Activated naive CD4-positive, alpha-beta T cell treated with anti-CD3 and anti-CD28 coated beads, Interleukin-2, amount 10 ng/mL, durations not matched to agents 7 days and 5 days (primary cell): ENCODE data around the gene HLA-DRB5.
"Not testable (repeated sequence)": the region's sequence is repeated elsewhere in the genome, so short reads cannot be mapped to it uniquely, and the experiment has no call there.

Source experiments
- CTCF ChIA-PET: fragments of 350-600 bp; sonication (Branson Sonifier 250); formaldehyde crosslinking; loops from one replicate; lab custom pipeline; 2021; ENCODE audit warnings: antibody characterized with exemption; lab: Charles Lee
- DNase-seq: peaks from one replicate; pipeline ENCODE4 v3.0.0-alpha.2; 2020
- H3K27ac Mint-ChIP-seq: one replicate; pipeline ENCODE4 v1.8.0; 2021; ENCODE audit warnings: mild to moderate bottlenecking, moderate library complexity, mixed read lengths
- H3K27me3 Mint-ChIP-seq: one replicate; pipeline ENCODE4 v1.8.0; 2021; ENCODE audit warnings: mild to moderate bottlenecking, mixed read lengths
- H3K36me3 Mint-ChIP-seq: one replicate; pipeline ENCODE4 v1.8.0; 2021; ENCODE audit warnings: mixed read lengths
- H3K4me1 Mint-ChIP-seq: one replicate; pipeline ENCODE4 v1.8.0; 2021; ENCODE audit warnings: mixed read lengths
- H3K4me3 Mint-ChIP-seq: one replicate; pipeline ENCODE4 v1.8.0; 2021; ENCODE audit warnings: mild to moderate bottlenecking, moderate library complexity, mixed read lengths
- H3K9me3 Mint-ChIP-seq: one replicate; pipeline ENCODE4 v1.8.0; 2021; ENCODE audit warnings: mixed read lengths

HLA-DRB5 gene

GRCh38 chr6:32529697-32530430 is at the start of gene HLA-DRB5:
Gene HLA-DRB5, minus strand, starts transcription at chr6:32530287. Its CDS starts 63 bp downstream, at chr6:32530224.
- H3K27ac Mint-ChIP-seq: peak within 1 kb of the TSS; percentile 51
- peaks cover 9% of the 10 kb centered on the region for H3K27me3 Mint-ChIP-seq
- H3K4me1 Mint-ChIP-seq: peaks cover 3% of the 10 kb centered on the region
- H3K4me3 Mint-ChIP-seq: peak within 1 kb of the TSS; percentile 57
- CTCF ChIA-PET: no interaction called here
- DNase-seq: peak; percentile 24
- H3K9me3 Mint-ChIP-seq: no peaks in the 10 kb centered on the region
- H3K36me3 Mint-ChIP-seq: no peaks in the 10 kb centered on the region

- Mint-ChIP-seq H3K27me3 (peaks cover 14% of the 10 kb centered on the region), H3K4me3 (no peak overlapping the region), H3K36me3 (peaks cover 3% of the 10 kb centered on the region), H3K9me3 (no peaks in the 10 kb centered on the region), H3K4me1 (peaks cover 12% of the 10 kb centered on the region), H3K27ac (no peak overlapping the region)
- CTCF ChIA-PET: no interaction called here
- DNase-seq: no peak
These were observed 48.9 kb upstream of the HLA-DRB5 start for GRCh38 chr6:32578962-32579361.

GRCh38 chr6:32577493-32577892 is 47.4 kb upstream of the HLA-DRB5 start:
- H3K4me3 Mint-ChIP-seq, H3K27ac Mint-ChIP-seq, H3K4me1 Mint-ChIP-seq, DNase-seq, H3K36me3 Mint-ChIP-seq, CTCF ChIA-PET, H3K9me3 Mint-ChIP-seq: not testable (repeated sequence)
- H3K27me3 Mint-ChIP-seq: peaks cover 12% of the 10 kb centered on the region

GRCh38 chr6:32576250-32576649 is 46.2 kb upstream of the HLA-DRB5 start:
- CTCF ChIA-PET: no interaction called here
- H3K4me1 Mint-ChIP-seq: peaks cover 7% of the 10 kb centered on the region
- DNase-seq: no peak
- H3K4me3 Mint-ChIP-seq: no peak overlapping the region
- peaks cover 3% of the 10 kb centered on the region for H3K36me3 Mint-ChIP-seq
- H3K9me3 Mint-ChIP-seq: no peaks in the 10 kb centered on the region
- no peak overlapping the region for H3K27ac Mint-ChIP-seq
- H3K27me3 Mint-ChIP-seq: peaks cover 12% of the 10 kb centered on the region

GRCh38 chr6:32570363-32570905 is 40.3 kb upstream of the HLA-DRB5 start:
- no peaks in the 10 kb centered on the region for H3K9me3 Mint-ChIP-seq
- peaks cover 3% of the 10 kb centered on the region for H3K4me1 Mint-ChIP-seq
- H3K27me3 Mint-ChIP-seq: peaks cover 22% of the 10 kb centered on the region
- CTCF ChIA-PET: no interaction called here
- DNase-seq: no peak
- no peak overlapping the region for H3K27ac Mint-ChIP-seq
- no peaks in the 10 kb centered on the region for H3K36me3 Mint-ChIP-seq
- H3K4me3 Mint-ChIP-seq: no peak overlapping the region

GRCh38 chr6:32568561-32568960 is 38.5 kb upstream of the HLA-DRB5 start:
- Mint-ChIP-seq H3K9me3 (no peaks in the 10 kb centered on the region), H3K27me3 (peaks cover 22% of the 10 kb centered on the region), H3K4me1 (peaks cover 3% of the 10 kb centered on the region), H3K4me3 (no peak overlapping the region), H3K36me3 (no peaks in the 10 kb centered on the region), H3K27ac (no peak overlapping the region)
- DNase-seq: no peak
- CTCF ChIA-PET: no interaction called here

- Mint-ChIP-seq H3K36me3 (no peaks in the 10 kb centered on the region), H3K9me3 (no peaks in the 10 kb centered on the region), H3K4me1 (peaks cover 3% of the 10 kb centered on the region), H3K27ac (no peak overlapping the region), H3K27me3 (peaks cover 26% of the 10 kb centered on the region), H3K4me3 (no peak overlapping the region)
- CTCF ChIA-PET: no interaction called here
- no peak for DNase-seq
These were observed 36.9 kb upstream of the HLA-DRB5 start for GRCh38 chr6:32566957-32567356.

- DNase-seq: no peak
- H3K4me1 Mint-ChIP-seq: peaks cover 3% of the 10 kb centered on the region
- no peaks in the 10 kb centered on the region for H3K9me3 Mint-ChIP-seq
- no peak overlapping the region for H3K27ac Mint-ChIP-seq
- H3K36me3 Mint-ChIP-seq: no peaks in the 10 kb centered on the region
- H3K27me3 Mint-ChIP-seq: peaks cover 24% of the 10 kb centered on the region
- no peak overlapping the region for H3K4me3 Mint-ChIP-seq
- CTCF ChIA-PET: no interaction called here
These were observed 35.4 kb upstream of the HLA-DRB5 start for GRCh38 chr6:32565511-32565910.

GRCh38 chr6:32562940-32563339 is 32.9 kb upstream of the HLA-DRB5 start:
- Mint-ChIP-seq H3K27me3 (peaks cover 22% of the 10 kb centered on the region), H3K27ac (no peak overlapping the region), H3K4me3 (no peak overlapping the region), H3K36me3 (no peaks in the 10 kb centered on the region), H3K9me3 (no peaks in the 10 kb centered on the region), H3K4me1 (no peaks in the 10 kb centered on the region)
- CTCF ChIA-PET: no interaction called here
- no peak for DNase-seq

GRCh38 chr6:32559747-32560146 is 29.7 kb upstream of the HLA-DRB5 start:
- no peak overlapping the region for H3K4me3 Mint-ChIP-seq
- DNase-seq: no peak
- H3K36me3 Mint-ChIP-seq: no peaks in the 10 kb centered on the region
- no peaks in the 10 kb centered on the region for H3K4me1 Mint-ChIP-seq
- peaks cover 26% of the 10 kb centered on the region for H3K27me3 Mint-ChIP-seq
- no peaks in the 10 kb centered on the region for H3K9me3 Mint-ChIP-seq
- no peak overlapping the region for H3K27ac Mint-ChIP-seq
- CTCF ChIA-PET: no interaction called here

- Mint-ChIP-seq H3K27ac (no peak overlapping the region), H3K4me1 (no peaks in the 10 kb centered on the region), H3K9me3 (no peaks in the 10 kb centered on the region), H3K4me3 (no peak overlapping the region), H3K27me3 (peaks cover 37% of the 10 kb centered on the region), H3K36me3 (no peaks in the 10 kb centered on the region)
- CTCF ChIA-PET: no interaction called here
- DNase-seq: no peak
These were observed 28.5 kb upstream of the HLA-DRB5 start for GRCh38 chr6:32558426-32559057.

GRCh38 chr6:32554116-32554965 is 24.3 kb upstream of the HLA-DRB5 start:
- CTCF ChIA-PET: interaction anchor here (0.6 kb wide), 2 partner anchors 123 to 214 kb away, joined by 3 read pairs; no protein-coding TSS in a partner anchor
- Mint-ChIP-seq H3K9me3 (no peaks in the 10 kb centered on the region), H3K4me3 (no peak overlapping the region), H3K27me3 (peaks cover 41% of the 10 kb centered on the region), H3K36me3 (no peaks in the 10 kb centered on the region), H3K4me1 (no peaks in the 10 kb centered on the region), H3K27ac (no peak overlapping the region)
- DNase-seq: no peak

GRCh38 chr6:32553037-32553742 is 23.1 kb upstream of the HLA-DRB5 start:
- Mint-ChIP-seq H3K4me1 (no peaks in the 10 kb centered on the region), H3K9me3 (no peaks in the 10 kb centered on the region), H3K27ac (no peak overlapping the region), H3K4me3 (no peak overlapping the region), H3K36me3 (no peaks in the 10 kb centered on the region), H3K27me3 (peaks cover 41% of the 10 kb centered on the region)
- DNase-seq: no peak
- CTCF ChIA-PET: no interaction called here

- peaks cover 32% of the 10 kb centered on the region for H3K27me3 Mint-ChIP-seq
- no peak overlapping the region for H3K27ac Mint-ChIP-seq
- no peak overlapping the region for H3K4me3 Mint-ChIP-seq
- no peaks in the 10 kb centered on the region for H3K9me3 Mint-ChIP-seq
- no peak for DNase-seq
- H3K36me3 Mint-ChIP-seq: no peaks in the 10 kb centered on the region
- CTCF ChIA-PET: no interaction called here
- H3K4me1 Mint-ChIP-seq: no peaks in the 10 kb centered on the region
These were observed 21.3 kb upstream of the HLA-DRB5 start for GRCh38 chr6:32551410-32551809.
